Suppressor macrophage treated with lipopolysaccharide for 4 hours (primary cell): Measurements from ENCODE around the gene YBX1.
A peak's percentile ranks its signal among the peaks of the same experiment; 100 is the strongest.
"Not testable (repeated sequence)": the region's sequence is repeated elsewhere in the genome, so short reads cannot be mapped to it uniquely, and the experiment has no call there.

ENCODE experiments used
- DNase-seq: peaks from one replicate; pipeline ENCODE4 v3.0.0-alpha.2; 2020

Gene YBX1

DNA sequence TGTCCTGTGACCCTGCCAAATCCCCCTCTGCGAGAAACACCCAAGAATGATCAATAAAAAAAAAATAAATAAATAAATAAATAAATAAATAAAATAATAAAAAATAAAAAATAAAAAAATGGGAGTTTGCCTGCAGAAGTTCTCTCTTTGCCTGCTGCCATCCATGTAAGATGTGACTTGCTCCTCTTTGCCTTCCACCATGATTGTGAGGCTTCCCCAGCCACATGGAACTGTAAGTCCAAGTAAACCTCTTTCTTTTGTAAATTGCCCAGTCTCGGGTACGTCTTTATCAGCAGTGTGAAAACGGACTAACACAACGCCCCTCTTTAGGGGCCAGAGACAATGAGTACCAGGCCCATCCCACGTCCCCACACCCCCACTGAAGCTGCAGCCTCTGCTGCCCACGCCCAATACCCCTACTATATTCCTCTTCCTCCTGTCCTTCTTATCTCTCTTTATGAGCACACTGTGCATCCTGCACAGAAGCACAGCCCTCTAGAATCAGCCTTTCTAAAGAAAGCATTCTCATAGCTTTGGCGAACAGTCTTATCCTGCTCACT is 69.4 kb downstream of the YBX1 start:
- not testable (repeated sequence) for DNase-seq

- DNase-seq: no peak
Measured at GRCh38 chr1:42752284-42752683, 70.1 kb downstream of the YBX1 start.

DNA sequence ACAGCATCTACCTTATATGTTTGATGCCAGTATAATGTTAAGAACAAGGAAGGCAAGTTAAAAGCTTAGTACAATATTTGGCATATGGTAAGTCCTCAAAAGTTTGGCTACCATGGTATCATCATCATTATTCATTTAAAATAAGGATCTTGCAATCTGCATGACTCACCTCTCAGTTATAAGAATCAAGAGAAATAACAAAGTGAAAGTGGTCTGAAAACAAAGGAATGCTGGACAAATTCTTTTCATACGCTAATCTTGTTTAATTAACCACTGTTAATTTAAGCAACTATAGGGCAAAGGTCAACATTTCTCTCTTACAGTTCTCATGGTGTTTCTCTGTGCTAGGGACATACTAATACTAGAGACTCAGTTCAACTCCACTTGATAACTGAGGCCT is 70.9 kb downstream of the YBX1 start:
- peak; percentile 34 for DNase-seq
